Measurements from ENCODE around the gene TRAPPC6A. TPM values are rescaled to one million over a fixed set of nuclear protein-coding genes. Genes with fewer than 3 reads are reported as not detected.
A peak's percentile ranks its signal among the peaks of the same experiment; 100 is the strongest.

The TRAPPC6A gene
- total and polyA plus RNA-seq, 2 experiments from 2014 or later, result 29.4 to 74.7 TPM

DNA sequence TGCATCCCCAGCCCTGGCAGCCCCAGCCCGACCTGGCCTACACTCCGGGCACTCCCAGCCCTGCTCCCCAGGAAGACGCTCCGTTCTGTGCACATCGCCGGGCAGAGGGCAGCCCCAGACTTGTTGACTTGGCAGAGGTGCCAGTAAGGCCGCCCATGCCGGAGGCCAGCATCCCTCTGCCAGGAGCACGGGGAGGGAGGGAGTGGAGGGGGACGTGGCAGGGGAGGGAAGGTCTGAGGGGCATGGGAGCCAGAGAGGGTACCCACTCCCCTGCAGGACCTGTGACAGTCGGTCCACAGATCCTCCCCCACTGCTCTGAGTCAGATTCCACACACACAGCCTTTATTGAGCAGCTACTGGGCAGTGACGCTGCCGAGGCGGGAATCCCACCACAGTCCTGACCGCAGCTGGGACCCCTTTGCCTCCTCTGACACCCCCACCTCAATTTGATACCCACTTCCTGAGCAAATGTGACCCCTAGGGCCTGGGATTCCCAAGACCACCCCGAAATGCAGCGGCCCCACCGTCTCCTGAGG, 15.4 kb downstream of the TRAPPC6A start (continued):
- TF ChIP-seq, protein P1, sequence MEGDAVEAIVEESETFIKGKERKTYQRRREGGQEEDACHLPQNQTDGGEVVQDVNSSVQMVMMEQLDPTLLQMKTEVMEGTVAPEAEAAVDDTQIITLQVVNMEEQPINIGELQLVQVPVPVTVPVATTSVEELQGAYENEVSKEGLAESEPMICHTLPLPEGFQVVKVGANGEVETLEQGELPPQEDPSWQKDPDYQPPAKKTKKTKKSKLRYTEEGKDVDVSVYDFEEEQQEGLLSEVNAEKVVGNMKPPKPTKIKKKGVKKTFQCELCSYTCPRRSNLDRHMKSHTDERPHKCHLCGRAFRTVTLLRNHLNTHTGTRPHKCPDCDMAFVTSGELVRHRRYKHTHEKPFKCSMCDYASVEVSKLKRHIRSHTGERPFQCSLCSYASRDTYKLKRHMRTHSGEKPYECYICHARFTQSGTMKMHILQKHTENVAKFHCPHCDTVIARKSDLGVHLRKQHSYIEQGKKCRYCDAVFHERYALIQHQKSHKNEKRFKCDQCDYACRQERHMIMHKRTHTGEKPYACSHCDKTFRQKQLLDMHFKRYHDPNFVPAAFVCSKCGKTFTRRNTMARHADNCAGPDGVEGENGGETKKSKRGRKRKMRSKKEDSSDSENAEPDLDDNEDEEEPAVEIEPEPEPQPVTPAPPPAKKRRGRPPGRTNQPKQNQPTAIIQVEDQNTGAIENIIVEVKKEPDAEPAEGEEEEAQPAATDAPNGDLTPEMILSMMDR (conservative IDR thresholded peaks at IDR 0.05; ENCODE audit: low read depth in 2 of 2), result no peak
- TF ChIP-seq CREB1 (CRISPR knock-in tag; IDR thresholded peaks at IDR 0.05; ENCODE audit: low read depth) (no peak), POLR2AphosphoS5 (IDR thresholded peaks at IDR 0.05; ENCODE audit: low read depth) (no peak)

- ATAC-seq (peak; percentile 64), DNase-seq (ENCODE audit: low spot score) (peak; percentile 87)
- Histone ChIP-seq H3K36me3 (ENCODE audit: insufficient read depth) (no peaks in the 10 kb centered on the region), H3K27me3 (ENCODE audit: insufficient read depth) (no peaks in the 10 kb centered on the region), H3K9me2 (ENCODE audit: insufficient read depth) (no peaks in the 10 kb centered on the region), H3K79me2 (replicated peaks; ENCODE audit: insufficient read depth) (no peaks in the 10 kb centered on the region), H3K4me3 (no peak overlapping the region), H3K27ac (ENCODE audit: low read depth) (no peak overlapping the region), H2AFZ (no peak overlapping the region), H3F3A (replicated peaks; ENCODE audit: low read depth) (no peaks in the 10 kb centered on the region; the same call in 1 of the 2 replicates), H4K20me1 (replicated peaks; ENCODE audit: insufficient read depth) (no peaks in the 10 kb centered on the region; the same call in 1 of the 2 replicates), H3K4me1 (ENCODE audit: insufficient read depth) (0 out of 2 replicates have a peak, but pooled peaks cover 2% of the 10 kb centered on the region), H3K4me2 (0 out of 2 replicates have a peak overlapping the region, but pooled peaks have one; percentile 43)
- Mint-ChIP-seq H3K36me3 (ENCODE audit: low read depth) (no peaks in the 10 kb centered on the region; the same call in 2 of the 3 replicates), H3K27ac (no peak overlapping the region), H3K9me3 (no peaks in the 10 kb centered on the region; the same call in 2 of the 3 replicates), H3K27me3 (ENCODE audit: insufficient read depth, low read depth, poor library complexity) (peaks cover 19% of the 10 kb centered on the region), H3K4me1 (peaks cover 22% of the 10 kb centered on the region), H3K4me3 (no peak overlapping the region)
- TF ChIP-seq, protein P1 (conservative IDR thresholded peaks at IDR 0.05; ENCODE audit: low read depth in 2 of 2), result peak; percentile 69 to 86
- TF ChIP-seq ZNF331 (CRISPR knock-in tag; IDR thresholded peaks at IDR 0.05; ENCODE audit: low read depth), result no peak
These were observed 16.1 kb downstream of the TRAPPC6A start for GRCh38 chr19:45161738-45162607.
